Parathyroid adenoma (tissue), 2 donors: ENCODE measurements around the gene DLG5.

Experiments used
- H2AFZ ChIP-seq: fragments of 300-600 bp; sonication (generic); one replicate; pipeline ENCODE4 v1.7.0; 2017; ENCODE audit warnings: antibody characterized with exemption, mild to moderate bottlenecking
- H3K27ac ChIP-seq: fragments of 300-600 bp; sonication (generic); one replicate; pipeline ENCODE4 v1.7.0; 2017
- H3K27me3 ChIP-seq: fragments of 300-600 bp; sonication (generic); one replicate; pipeline ENCODE4 v1.7.0; 2017; ENCODE audit warnings: low read length; ENCODE audit not compliant: control insufficient read depth, insufficient read depth
- H3K36me3 ChIP-seq: fragments of 300-600 bp; sonication (generic); one replicate; pipeline ENCODE4 v1.7.0; 2017; ENCODE audit warnings: low read length; ENCODE audit not compliant: control insufficient read depth, insufficient read depth
- H3K4me1 ChIP-seq: fragments of 300-600 bp; sonication (generic); one replicate; pipeline ENCODE4 v1.7.0; 2017; ENCODE audit warnings: control low read depth
- H3K4me2 ChIP-seq: fragments of 300-600 bp; sonication (generic); one replicate; pipeline ENCODE4 v1.7.0; 2017; ENCODE audit warnings: low read length
- H3K4me3 ChIP-seq: fragments of 300-600 bp; sonication (generic); one replicate; pipeline ENCODE4 v1.7.0; 2017; ENCODE audit warnings: low read depth, low read length
- H3K79me2 ChIP-seq: fragments of 300-600 bp; sonication (generic); one replicate; pipeline ENCODE4 v1.7.0; 2017; ENCODE audit warnings: control low read depth
- H3K9ac ChIP-seq: fragments of 300-600 bp; sonication (generic); one replicate; pipeline ENCODE4 v1.7.0; 2017; ENCODE audit warnings: mild to moderate bottlenecking
- H3K9me3 ChIP-seq: fragments of 300-600 bp; sonication (generic); one replicate; pipeline ENCODE4 v1.7.0; 2017; ENCODE audit warnings: low read length; ENCODE audit not compliant: control insufficient read depth
- TF ChIP-seq, protein P1 (sequence below): fragments of 300-600 bp; sonication (generic); IDR thresholded peaks from one replicate; pipeline ENCODE4 v1.7.0; 2017; ENCODE audit warnings: antibody characterized with exemption, mild to moderate bottlenecking
- donor health status: primary hyperparathyroidism.

DLG5 gene

DNA sequence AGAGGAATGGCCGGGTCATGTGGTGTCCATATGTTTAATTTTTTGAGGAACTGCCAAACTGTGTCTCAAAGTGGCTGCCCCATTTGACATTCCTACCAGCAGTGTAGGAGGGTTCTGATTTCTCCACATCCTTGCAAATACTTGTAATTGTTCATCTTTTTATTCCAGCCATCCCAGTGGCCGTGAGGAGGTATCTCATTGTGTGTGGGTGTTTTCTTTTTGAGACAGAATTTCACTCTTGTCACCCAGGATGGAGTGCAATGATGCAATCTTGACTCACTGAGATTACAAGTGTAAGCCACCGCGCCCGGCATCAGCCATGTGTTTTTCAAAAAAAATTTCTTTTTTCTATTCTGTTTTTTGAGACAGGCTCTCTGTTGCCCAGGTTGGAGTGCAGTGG, 38.7 kb upstream of the DLG5 start:
- Histone ChIP-seq H3K9me3 (no peaks in the 10 kb centered on the region), H3K9ac (no peak overlapping the region), H3K79me2 (no peaks in the 10 kb centered on the region), H3K27me3 (no peaks in the 10 kb centered on the region), H3K4me3 (no peak overlapping the region), H3K4me2 (no peak overlapping the region), H3K36me3 (no peaks in the 10 kb centered on the region), H2AFZ (no peak overlapping the region), H3K27ac (no peak overlapping the region), H3K4me1 (peaks cover 13% of the 10 kb centered on the region)
- TF ChIP-seq, protein P1, sequence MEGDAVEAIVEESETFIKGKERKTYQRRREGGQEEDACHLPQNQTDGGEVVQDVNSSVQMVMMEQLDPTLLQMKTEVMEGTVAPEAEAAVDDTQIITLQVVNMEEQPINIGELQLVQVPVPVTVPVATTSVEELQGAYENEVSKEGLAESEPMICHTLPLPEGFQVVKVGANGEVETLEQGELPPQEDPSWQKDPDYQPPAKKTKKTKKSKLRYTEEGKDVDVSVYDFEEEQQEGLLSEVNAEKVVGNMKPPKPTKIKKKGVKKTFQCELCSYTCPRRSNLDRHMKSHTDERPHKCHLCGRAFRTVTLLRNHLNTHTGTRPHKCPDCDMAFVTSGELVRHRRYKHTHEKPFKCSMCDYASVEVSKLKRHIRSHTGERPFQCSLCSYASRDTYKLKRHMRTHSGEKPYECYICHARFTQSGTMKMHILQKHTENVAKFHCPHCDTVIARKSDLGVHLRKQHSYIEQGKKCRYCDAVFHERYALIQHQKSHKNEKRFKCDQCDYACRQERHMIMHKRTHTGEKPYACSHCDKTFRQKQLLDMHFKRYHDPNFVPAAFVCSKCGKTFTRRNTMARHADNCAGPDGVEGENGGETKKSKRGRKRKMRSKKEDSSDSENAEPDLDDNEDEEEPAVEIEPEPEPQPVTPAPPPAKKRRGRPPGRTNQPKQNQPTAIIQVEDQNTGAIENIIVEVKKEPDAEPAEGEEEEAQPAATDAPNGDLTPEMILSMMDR = no peak

DNA sequence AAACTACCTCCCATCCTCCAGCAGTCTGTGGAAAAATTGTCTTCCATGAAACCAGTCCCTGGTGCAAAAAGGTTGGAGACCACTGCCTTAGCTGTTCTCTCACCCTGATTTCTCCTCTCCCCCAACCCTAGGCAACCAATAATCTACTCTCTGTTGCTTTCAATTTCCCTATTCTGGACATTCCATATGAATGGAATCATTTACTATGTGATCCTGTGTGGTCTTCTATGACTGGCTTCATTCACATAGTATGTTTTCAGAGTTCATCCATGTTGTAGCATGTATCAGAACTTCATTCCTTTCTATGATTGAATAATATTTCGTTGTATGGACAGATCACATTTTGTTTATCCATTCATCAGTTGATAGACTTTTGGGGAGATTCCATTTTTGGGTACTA, 38.3 kb upstream of the DLG5 start:
- TF ChIP-seq, protein P1 = no peak
- H3K36me3 ChIP-seq = no peaks in the 10 kb centered on the region
- H3K79me2 ChIP-seq = no peaks in the 10 kb centered on the region
- no peak overlapping the region for H2AFZ ChIP-seq
- H3K4me3 ChIP-seq = no peak overlapping the region
- no peak overlapping the region for H3K9ac ChIP-seq
- no peak overlapping the region for H3K27ac ChIP-seq
- no peaks in the 10 kb centered on the region for H3K9me3 ChIP-seq
- no peak overlapping the region for H3K4me2 ChIP-seq
- H3K4me1 ChIP-seq = peaks cover 11% of the 10 kb centered on the region
- H3K27me3 ChIP-seq = no peaks in the 10 kb centered on the region

DNA sequence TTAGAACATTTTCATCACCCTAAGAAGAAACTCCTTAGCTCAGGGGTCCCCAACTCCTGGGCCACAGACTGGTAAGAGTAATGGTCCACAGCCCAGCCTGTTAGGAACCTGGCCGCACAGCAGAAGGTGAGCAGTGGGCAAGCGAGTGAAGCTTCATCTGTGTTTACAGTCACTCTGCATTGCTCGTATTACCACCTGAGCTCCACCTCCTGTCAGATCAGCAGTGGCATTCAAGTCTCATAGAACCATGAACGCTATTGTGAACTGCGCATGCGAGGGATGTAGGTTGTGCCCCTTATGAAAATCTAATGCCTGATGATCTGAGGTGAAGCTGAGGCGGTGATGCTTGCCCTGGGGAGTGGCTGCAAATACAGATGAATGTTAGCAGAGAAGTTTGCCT, 37.3 kb upstream of the DLG5 start:
- Histone ChIP-seq H3K36me3 (no peaks in the 10 kb centered on the region), H3K4me1 (peaks cover 2% of the 10 kb centered on the region), H2AFZ (no peak overlapping the region), H3K4me2 (no peak overlapping the region), H3K27me3 (no peaks in the 10 kb centered on the region), H3K9ac (no peak overlapping the region), H3K79me2 (no peaks in the 10 kb centered on the region), H3K4me3 (no peak overlapping the region), H3K9me3 (no peaks in the 10 kb centered on the region), H3K27ac (no peak overlapping the region)
- TF ChIP-seq, protein P1 = no peak

DNA sequence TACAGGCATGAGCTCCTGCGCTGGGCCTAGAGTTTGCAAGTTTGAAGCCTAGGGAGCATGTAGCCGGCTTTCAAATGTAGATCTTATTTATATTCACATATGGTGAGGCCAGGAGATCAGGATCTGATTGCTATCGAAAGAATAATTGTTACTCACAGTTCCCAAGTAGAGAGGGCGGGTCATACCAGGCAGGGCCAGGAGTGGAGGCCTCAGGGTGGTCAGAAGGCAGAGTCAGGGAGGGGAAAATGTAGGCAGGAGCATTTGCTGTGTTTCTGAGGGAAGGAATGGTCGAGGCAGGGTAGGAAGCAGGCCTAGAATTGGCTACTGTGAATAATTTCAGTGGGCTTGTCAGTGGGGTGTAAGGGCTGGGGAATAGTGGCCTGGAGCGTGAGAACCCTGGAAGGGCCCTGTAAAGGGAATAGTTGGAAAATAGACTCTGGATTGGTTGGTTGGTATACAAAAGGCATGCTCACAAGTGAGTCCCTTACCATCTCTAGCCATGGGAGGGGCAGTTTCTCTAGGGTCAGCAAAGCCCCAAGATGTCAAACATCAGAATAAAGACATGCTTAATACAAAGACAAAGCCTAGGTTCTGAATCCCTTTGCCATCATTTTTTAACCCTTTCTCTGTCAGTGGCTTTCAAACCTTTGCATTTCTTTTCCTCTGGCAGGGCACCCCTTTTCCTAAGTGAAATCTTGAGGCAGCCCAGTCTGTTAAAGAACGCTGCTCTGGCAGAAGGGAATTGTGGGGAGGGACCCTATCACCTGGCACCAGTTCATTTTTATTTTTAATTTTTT, 36.0 kb upstream of the DLG5 start:
- Histone ChIP-seq H3K79me2 (no peaks in the 10 kb centered on the region), H2AFZ (no peak overlapping the region), H3K4me1 (no peaks in the 10 kb centered on the region), H3K4me3 (no peak overlapping the region), H3K4me2 (no peak overlapping the region), H3K36me3 (no peaks in the 10 kb centered on the region), H3K9ac (no peak overlapping the region), H3K27me3 (no peaks in the 10 kb centered on the region), H3K27ac (no peak overlapping the region), H3K9me3 (no peaks in the 10 kb centered on the region)
- TF ChIP-seq, protein P1 = no peak

DNA sequence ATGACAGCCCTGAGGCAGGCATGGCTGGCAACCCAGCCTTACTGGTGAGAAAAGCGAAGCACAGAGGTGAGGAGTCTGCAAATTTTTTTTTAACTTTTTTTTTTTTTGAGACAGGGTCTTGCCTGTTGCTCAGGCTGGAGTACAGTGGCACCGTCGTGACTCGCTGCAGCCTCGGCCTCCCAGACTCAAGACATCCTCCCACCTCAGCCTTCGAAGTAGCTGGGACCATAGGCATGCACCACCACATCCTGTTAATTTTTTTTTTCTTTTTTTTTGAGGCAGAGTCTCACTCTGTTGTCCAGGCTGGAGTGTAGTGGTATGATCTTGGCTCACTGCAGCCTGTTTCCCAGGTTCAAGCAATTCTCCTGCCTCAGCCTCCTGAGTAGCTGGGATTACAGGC, 35.1 kb upstream of the DLG5 start:
- Histone ChIP-seq H3K4me3 (no peak overlapping the region), H3K27ac (no peak overlapping the region), H3K4me1 (no peaks in the 10 kb centered on the region), H3K9me3 (no peaks in the 10 kb centered on the region), H3K27me3 (no peaks in the 10 kb centered on the region), H3K4me2 (no peak overlapping the region), H3K36me3 (no peaks in the 10 kb centered on the region), H2AFZ (no peak overlapping the region), H3K79me2 (no peaks in the 10 kb centered on the region), H3K9ac (no peak overlapping the region)
- TF ChIP-seq, protein P1 = no peak
